Brain microvascular endothelial cell (primary cell): ENCODE data around the gene RPS27.
A peak's percentile ranks its signal among the peaks of the same experiment; 100 is the strongest.
"Not testable (repeated sequence)": the region's sequence is repeated elsewhere in the genome, so short reads cannot be mapped to it uniquely, and the experiment has no call there.

Source experiments
- DNase-seq: peaks from one replicate; pipeline ENCODE4 v3.0.0-alpha.2; 2020
- H3K27ac ChIP-seq: fragments of 250-450 bp; sonication (Bioruptor Pico); 2 replicates; pipeline ENCODE4 v1.5.1; 2020; ENCODE audit warnings: mild to moderate bottlenecking, moderate library complexity
- H3K27me3 ChIP-seq: fragments of 250-450 bp; sonication (Bioruptor Pico); replicated peaks from 2 replicates; pipeline ENCODE4 v1.5.1; 2020; ENCODE audit warnings: mild to moderate bottlenecking
- H3K36me3 ChIP-seq: fragments of 250-450 bp; sonication (Bioruptor Pico); replicated peaks from 2 replicates; pipeline ENCODE4 v1.5.1; 2020; ENCODE audit warnings: mild to moderate bottlenecking
- H3K4me3 ChIP-seq: 2 replicates; pipeline ENCODE4 v1.5.1; 2011; ENCODE audit warnings: low read depth, mild to moderate bottlenecking, control low read depth, low read length, moderate library complexity
- CTCF ChIP-seq: IDR thresholded peaks from 2 replicates; pipeline ENCODE4 v1.5.1; 2011; ENCODE audit warnings: low read depth, mild to moderate bottlenecking, moderate library complexity, low read length, control low read depth, inconsistent platforms; ENCODE audit errors: missing control alignments
- in situ Hi-C: cut with HindIII; loops from 2 replicates; pipeline ENCODE4 v1.10.0; 2017; ENCODE audit warnings: low sequenced_read_pairs, low pct_ligation_motif_present

Gene RPS27

GRCh38 chr1:153987621-153988020, 2.9 kb upstream of the RPS27 start:
- no peak for TF ChIP-seq CTCF
- in situ Hi-C loops = no loop called here
- Histone ChIP-seq H3K27ac (no peak overlapping the region), H3K36me3 (peaks cover 22% of the 10 kb centered on the region), H3K27me3 (no peaks in the 10 kb centered on the region), H3K4me3 (no peak overlapping the region)
- no peak for DNase-seq

GRCh38 chr1:153991151-153991630, 629 bp downstream of the RPS27 start:
- peak overlapping the region; percentile 97 for H3K4me3 ChIP-seq
- H3K27me3 ChIP-seq = no peaks in the 10 kb centered on the region
- in situ Hi-C loops = no loop called here
- TF ChIP-seq CTCF = no peak
- H3K27ac ChIP-seq = peak overlapping the region; percentile 92
- no peak for DNase-seq
- H3K36me3 ChIP-seq = peaks cover 28% of the 10 kb centered on the region

GRCh38 chr1:153991806-153992205, 1.2 kb downstream of the RPS27 start:
- Histone ChIP-seq H3K36me3 (peaks cover 28% of the 10 kb centered on the region), H3K4me3 (peak overlapping the region; percentile 97), H3K27ac (no peak overlapping the region), H3K27me3 (no peaks in the 10 kb centered on the region)
- DNase-seq = no peak
- TF ChIP-seq CTCF = no peak
- in situ Hi-C loops = no loop called here

GRCh38 chr1:153995202-153995601, 4.6 kb downstream of the RPS27 start:
- no peak for TF ChIP-seq CTCF
- H3K4me3 ChIP-seq = no peak overlapping the region
- H3K27ac ChIP-seq = no peak overlapping the region
- in situ Hi-C loops = no loop called here
- no peaks in the 10 kb centered on the region for H3K27me3 ChIP-seq
- peaks cover 28% of the 10 kb centered on the region for H3K36me3 ChIP-seq
- no peak for DNase-seq

GRCh38 chr1:153995640-153996039, 5.1 kb downstream of the RPS27 start:
- H3K27me3 ChIP-seq = no peaks in the 10 kb centered on the region
- in situ Hi-C loops = no loop called here
- H3K27ac ChIP-seq = no peak overlapping the region
- no peak for DNase-seq
- TF ChIP-seq CTCF = no peak
- H3K36me3 ChIP-seq = peaks cover 28% of the 10 kb centered on the region
- H3K4me3 ChIP-seq = no peak overlapping the region

GRCh38 chr1:153996882-153997281, 6.3 kb downstream of the RPS27 start:
- DNase-seq, in situ Hi-C loops, H3K27ac ChIP-seq, H3K4me3 ChIP-seq, H3K27me3 ChIP-seq: not testable (repeated sequence)
- peaks cover 21% of the 10 kb centered on the region for H3K36me3 ChIP-seq
